ENCODE measurements around the gene C1QTNF1.

- TF ChIP-seq POLR2A (IDR thresholded peaks at IDR 0.05): no peak
- TF ChIP-seq CTCF (IDR thresholded peaks at IDR 0.05): no peak
Observed at GRCh38 chr17:79041041-79041570, 17.1 kb downstream of the C1QTNF1 start.

Data from Peyer's patch (tissue), 4 donors.